ENCODE results near the gene PSMA2.

The PSMA2 gene

GRCh38 chr7:42940985-42941847 lies 9.2 kb upstream of the PSMA2 start:
- DNase-seq (ENCODE audit: extremely low read depth in 1 of 2, low read depth in 1 of 2) = peak in 1 of 2 donors; percentile 50

GRCh38 chr7:42939457-42940240 lies 7.7 kb upstream of the PSMA2 start:
- no peak for DNase-seq (ENCODE audit: extremely low read depth in 1 of 2, low read depth in 1 of 2)

- no peak for DNase-seq (ENCODE audit: extremely low read depth in 1 of 2, low read depth in 1 of 2)
These were observed 3.9 kb upstream of the PSMA2 start for GRCh38 chr7:42935861-42936260.

GRCh38 chr7:42934291-42934690 lies 2.3 kb upstream of the PSMA2 start:
- no peak for DNase-seq (ENCODE audit: extremely low read depth in 1 of 2, low read depth in 1 of 2)

GRCh38 chr7:42932811-42933591 lies 1.0 kb upstream of the PSMA2 start:
- DNase-seq (ENCODE audit: extremely low read depth in 1 of 2, low read depth in 1 of 2) = no peak

- no peak for DNase-seq (ENCODE audit: extremely low read depth in 1 of 2, low read depth in 1 of 2)
These were observed 534 bp downstream of the PSMA2 start for GRCh38 chr7:42931447-42931833.

- DNase-seq (ENCODE audit: extremely low read depth in 1 of 2, low read depth in 1 of 2) = no peak
These were observed 1.1 kb downstream of the PSMA2 start for GRCh38 chr7:42930889-42931288.

GRCh38 chr7:42929449-42929848 lies 2.5 kb downstream of the PSMA2 start:
- DNase-seq (ENCODE audit: extremely low read depth in 1 of 2, low read depth in 1 of 2) = no peak

- DNase-seq (ENCODE audit: extremely low read depth in 1 of 2, low read depth in 1 of 2) = no peak
These were observed 3.2 kb downstream of the PSMA2 start for GRCh38 chr7:42928754-42929153.

GRCh38 chr7:42926204-42926603 lies 5.8 kb downstream of the PSMA2 start:
- DNase-seq (ENCODE audit: extremely low read depth in 1 of 2, low read depth in 1 of 2) = no peak

- DNase-seq (ENCODE audit: extremely low read depth in 1 of 2, low read depth in 1 of 2) = no peak
These were observed 6.3 kb downstream of the PSMA2 start for GRCh38 chr7:42925630-42926029.

GRCh38 chr7:42924223-42924838 lies 7.6 kb downstream of the PSMA2 start:
- no peak for DNase-seq (ENCODE audit: extremely low read depth in 1 of 2, low read depth in 1 of 2)

GRCh38 chr7:42922017-42922753 lies 9.8 kb downstream of the PSMA2 start:
- no peak for DNase-seq (ENCODE audit: extremely low read depth in 1 of 2, low read depth in 1 of 2)

GRCh38 chr7:42915356-42915755 lies 16.6 kb downstream of the PSMA2 start:
- DNase-seq (ENCODE audit: extremely low read depth in 1 of 2, low read depth in 1 of 2) = no peak

- DNase-seq (ENCODE audit: extremely low read depth in 1 of 2, low read depth in 1 of 2) = no peak
These were observed 17.4 kb downstream of the PSMA2 start for GRCh38 chr7:42914421-42915045.

GRCh38 chr7:42914009-42914408 lies 18.0 kb downstream of the PSMA2 start:
- no peak for DNase-seq (ENCODE audit: extremely low read depth in 1 of 2, low read depth in 1 of 2)

- no peak for DNase-seq (ENCODE audit: extremely low read depth in 1 of 2, low read depth in 1 of 2)
These were observed 18.4 kb downstream of the PSMA2 start for GRCh38 chr7:42913591-42913990.

- peak; percentile 91 for DNase-seq (ENCODE audit: extremely low read depth in 1 of 2, low read depth in 1 of 2)
These were observed 20.2 kb downstream of the PSMA2 start, which contains the start of gene C7orf25 for GRCh38 chr7:42911454-42912447. C7orf25 (minus strand) TSS chr7:42912070; CDS start chr7:42910900, 1,170 bp downstream.
